CD4-positive, alpha-beta T cell (primary cell): ENCODE data around the gene PNLDC1. TPM values are rescaled to one million over a fixed set of nuclear protein-coding genes. Genes with fewer than 3 reads are reported as not detected.
A peak's percentile ranks its signal among the peaks of the same experiment; 100 is the strongest.

Experiments used
- ATAC-seq: fragments of 200-7000 bp; cut with Tn5 transposase; one replicate; pipeline ENCODE4 v1.10.0; 2022; ENCODE audit warnings: mild to moderate bottlenecking; ENCODE audit not compliant: poor library complexity
- CTCF ChIA-PET: fragments of 350-600 bp; sonication (Branson Sonifier 250); formaldehyde crosslinking; loops from one replicate; lab custom pipeline; 2021; ENCODE audit warnings: antibody characterized with exemption, inconsistent platforms; lab: Charles Lee
- POLR2A ChIA-PET: fragments of 350-600 bp; sonication (Branson Sonifier 250); formaldehyde crosslinking; loops from one replicate; lab custom pipeline; 2021; ENCODE audit warnings: antibody characterized with exemption, inconsistent platforms; lab: Charles Lee
- DNase-seq, 14 experiments: peaks; one replicate each; pipeline ENCODE4 v3.0.0-alpha.2; 2013 to 2020; ENCODE audit warnings: mixed read lengths in 2 of 14
- H3K27ac ChIP-seq, 2 donors: one replicate each; pipeline versions ENCODE4 v1.5.1 to v1.7.0; 2013; ENCODE audit warnings: low read length in 2 of 2, low read depth in 1 of 2, mild to moderate bottlenecking in 1 of 2
- H3K27me3 ChIP-seq, 2 experiments: 1 replicate in 1 of 2; 2 replicates in 1 of 2; pipeline versions ENCODE4 v1.6.1 to v1.7.0; 2013; ENCODE audit warnings: low read length in 2 of 2, control low read depth in 1 of 2, mild to moderate bottlenecking in 1 of 2, moderate library complexity in 1 of 2; ENCODE audit not compliant: insufficient read depth in 2 of 2, control insufficient read depth in 1 of 2
- H3K36me3 ChIP-seq: one replicate; pipeline ENCODE4 v1.6.1; 2013; ENCODE audit warnings: low read length, control low read depth; ENCODE audit not compliant: insufficient read depth
- H3K4me1 ChIP-seq: one replicate; pipeline ENCODE4 v1.6.1; 2013; ENCODE audit warnings: low read length, control low read depth; ENCODE audit not compliant: insufficient read depth
- H3K4me3 ChIP-seq: one replicate; pipeline ENCODE4 v1.5.1; 2013; ENCODE audit warnings: mild to moderate bottlenecking, low read length, moderate library complexity
- H3K9me3 ChIP-seq, 2 experiments: 1 replicate in 1 of 2; 2 replicates in 1 of 2; pipeline versions ENCODE4 v1.6.1 to v1.7.0; 2013; ENCODE audit warnings: low read length in 2 of 2, mild to moderate bottlenecking in 2 of 2, control low read depth in 1 of 2, moderate library complexity in 1 of 2; ENCODE audit not compliant: control insufficient read depth in 1 of 2, insufficient read depth in 1 of 2
- H3K27ac Mint-ChIP-seq: one replicate; pipeline ENCODE4 v1.8.0; 2020; ENCODE audit warnings: mixed read lengths
- H3K27me3 Mint-ChIP-seq: one replicate; pipeline ENCODE4 v1.8.0; 2021; ENCODE audit warnings: mixed read lengths
- H3K36me3 Mint-ChIP-seq: one replicate; pipeline ENCODE4 v1.8.0; 2021; ENCODE audit warnings: low read depth, mixed read lengths
- H3K4me1 Mint-ChIP-seq: one replicate; pipeline ENCODE4 v1.8.0; 2021; ENCODE audit warnings: low read depth, mixed read lengths
- H3K4me3 Mint-ChIP-seq: one replicate; pipeline ENCODE4 v1.8.0; 2020; ENCODE audit warnings: mild to moderate bottlenecking, mixed read lengths
- H3K9me3 Mint-ChIP-seq: one replicate; pipeline ENCODE4 v1.8.0; 2020; ENCODE audit warnings: mixed read lengths
- intact Hi-C, 2 experiments: fragments of 100-400 bp; cut with DNase I in 1 of 2; cut with micrococcal nuclease in 1 of 2; formaldehyde crosslinking; loops; one replicate each; pipeline versions ENCODE4 v1.15.1 to v1.9.0; 2023 to 2025; cut with DNase I, micrococcal nuclease
- total RNA-seq, 174 experiments: library from RNA in 2 of 174; stranded (reverse) in 2 of 174; gene quantifications; one replicate each; pipeline ENCODE4 v1.2.3 and lab custom pipeline; 2021 to 2026
- TF ChIP-seq, protein P1 (sequence below): fragments of 200-600 bp; IDR thresholded peaks from one replicate; pipeline ENCODE4 v1.8.0; 2022; ENCODE audit warnings: antibody characterized with exemption, mild to moderate bottlenecking

Gene PNLDC1
- total RNA-seq, 2 experiments from 2014 or later: 0.14 TPM; not detected in 1

DNA sequence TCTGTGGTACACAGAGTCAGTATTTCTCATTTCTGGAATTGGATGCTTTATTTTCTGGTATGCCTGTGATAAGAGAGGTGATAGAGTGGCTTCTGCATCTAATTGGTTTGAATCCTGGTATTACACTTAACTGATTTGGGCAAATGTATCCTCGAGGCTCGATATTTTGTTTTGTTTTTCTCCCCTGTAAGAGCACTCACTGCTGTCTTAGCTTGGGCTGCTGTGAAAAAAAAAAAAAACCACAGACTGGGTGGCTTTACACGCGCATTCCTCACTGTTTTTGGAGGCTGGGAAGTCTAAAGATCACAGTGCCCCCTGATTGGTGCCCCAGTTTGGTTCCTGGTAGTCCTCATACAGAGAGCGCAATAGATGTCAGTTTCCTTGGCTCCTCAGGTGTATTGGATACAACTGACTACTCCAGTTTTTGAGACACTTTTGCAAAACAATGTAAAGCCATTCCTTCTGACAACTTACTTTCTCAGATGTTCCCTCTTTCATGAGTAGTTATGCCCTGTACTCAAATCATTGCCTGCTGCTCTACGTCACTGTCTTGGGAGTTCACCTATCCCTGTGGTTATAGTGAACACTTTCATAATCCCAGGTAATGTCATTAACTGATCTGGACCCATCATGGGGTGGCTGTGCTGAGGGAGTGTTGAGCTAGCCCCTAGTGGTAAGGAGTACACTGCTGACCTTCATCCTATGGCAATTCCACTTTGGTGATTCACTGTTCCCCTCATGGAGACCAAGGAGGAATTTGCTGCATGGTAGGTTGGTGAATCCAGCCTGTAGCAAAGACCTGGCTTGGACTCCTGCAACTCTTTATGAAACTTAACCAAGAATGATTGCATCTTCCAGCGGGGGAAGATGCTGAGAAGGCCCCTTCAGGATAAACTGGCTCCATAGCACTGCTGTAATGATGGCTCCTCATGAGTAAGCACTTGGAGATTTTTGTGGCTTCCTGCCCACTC, 41.8 kb upstream of the PNLDC1 start:
- H3K9me3 ChIP-seq: no peaks in the 10 kb centered on the region
- POLR2A ChIA-PET: interaction anchor here (7.8 kb wide), 1 partner anchor 31 kb away, joined by 148 read pairs; the partner anchor contains the start of gene WTAP
- ATAC-seq (no peak), DNase-seq (peak in 1 of 14 experiments; percentile 18)
- CTCF ChIA-PET: interaction anchor here (0.6 kb wide), 1 partner anchor 218 kb away, joined by 3 read pairs; no protein-coding TSS in a partner anchor
- Mint-ChIP-seq H3K27ac (peak overlapping the region; percentile 61), H3K4me1 (peaks cover 40% of the 10 kb centered on the region), H3K9me3 (no peaks in the 10 kb centered on the region), H3K27me3 (no peaks in the 10 kb centered on the region), H3K36me3 (peaks cover 79% of the 10 kb centered on the region), H3K4me3 (peak overlapping the region; percentile 55)
- peaks cover 20% of the 10 kb centered on the region for H3K4me1 ChIP-seq
- H3K27me3 ChIP-seq: no peaks in the 10 kb centered on the region
- peaks cover 52% of the 10 kb centered on the region for H3K36me3 ChIP-seq
- TF ChIP-seq, protein P1, sequence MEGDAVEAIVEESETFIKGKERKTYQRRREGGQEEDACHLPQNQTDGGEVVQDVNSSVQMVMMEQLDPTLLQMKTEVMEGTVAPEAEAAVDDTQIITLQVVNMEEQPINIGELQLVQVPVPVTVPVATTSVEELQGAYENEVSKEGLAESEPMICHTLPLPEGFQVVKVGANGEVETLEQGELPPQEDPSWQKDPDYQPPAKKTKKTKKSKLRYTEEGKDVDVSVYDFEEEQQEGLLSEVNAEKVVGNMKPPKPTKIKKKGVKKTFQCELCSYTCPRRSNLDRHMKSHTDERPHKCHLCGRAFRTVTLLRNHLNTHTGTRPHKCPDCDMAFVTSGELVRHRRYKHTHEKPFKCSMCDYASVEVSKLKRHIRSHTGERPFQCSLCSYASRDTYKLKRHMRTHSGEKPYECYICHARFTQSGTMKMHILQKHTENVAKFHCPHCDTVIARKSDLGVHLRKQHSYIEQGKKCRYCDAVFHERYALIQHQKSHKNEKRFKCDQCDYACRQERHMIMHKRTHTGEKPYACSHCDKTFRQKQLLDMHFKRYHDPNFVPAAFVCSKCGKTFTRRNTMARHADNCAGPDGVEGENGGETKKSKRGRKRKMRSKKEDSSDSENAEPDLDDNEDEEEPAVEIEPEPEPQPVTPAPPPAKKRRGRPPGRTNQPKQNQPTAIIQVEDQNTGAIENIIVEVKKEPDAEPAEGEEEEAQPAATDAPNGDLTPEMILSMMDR: no peak
- no peak overlapping the region for H3K4me3 ChIP-seq
- intact Hi-C loops: no loop called here
- peak overlapping the region; percentile 7 to 30 for H3K27ac ChIP-seq

DNA sequence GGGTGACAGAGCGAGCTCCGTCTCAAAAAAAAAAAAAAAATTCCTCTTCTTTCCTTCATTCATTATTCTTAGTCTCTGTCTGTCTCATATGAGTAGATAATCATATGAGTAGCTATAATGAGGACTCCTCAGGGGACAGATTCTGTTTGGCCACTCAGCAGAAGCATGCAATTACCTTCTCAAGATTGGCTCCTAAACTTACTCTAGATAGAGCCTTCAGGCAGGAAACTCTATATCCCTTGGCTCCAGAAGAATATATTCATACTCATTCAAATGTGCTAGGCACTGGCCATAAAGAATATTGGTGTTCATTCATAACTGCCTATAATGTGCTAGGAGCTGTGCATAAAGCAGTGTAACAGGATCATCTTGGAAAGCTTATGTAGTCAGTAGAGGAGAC, 40.4 kb upstream of the PNLDC1 start:
- DNase-seq (no peak), ATAC-seq (no peak)
- Mint-ChIP-seq H3K36me3 (peaks cover 68% of the 10 kb centered on the region), H3K4me1 (peaks cover 40% of the 10 kb centered on the region), H3K4me3 (peak overlapping the region; percentile 85), H3K27me3 (no peaks in the 10 kb centered on the region), H3K27ac (peak overlapping the region; percentile 97), H3K9me3 (no peaks in the 10 kb centered on the region)
- H3K9me3 ChIP-seq: no peaks in the 10 kb centered on the region
- ChIA-PET CTCF (interaction anchor here (0.5 to 0.7 kb wide), 2 partner anchors 221 to 1392 kb away, joined by 3 read pairs; no protein-coding TSS in a partner anchor), POLR2A (interaction anchor here (1.5 to 7.8 kb wide), 4 partner anchors 8 to 67 kb away, joined by 5 to 148 read pairs (median 62); partner anchors contain the start of genes MRPL18, SOD2, TCP1 and WTAP)
- no peak overlapping the region for H3K27ac ChIP-seq
- H3K27me3 ChIP-seq: no peaks in the 10 kb centered on the region
- intact Hi-C loops: loop anchor here in 1 of 2 experiments (2.0 kb wide), 1 partner anchor 69 kb away; no protein-coding TSS in a partner anchor
- H3K4me3 ChIP-seq: no peak overlapping the region
- H3K4me1 ChIP-seq: peaks cover 21% of the 10 kb centered on the region
- TF ChIP-seq, protein P1: no peak
- peaks cover 47% of the 10 kb centered on the region for H3K36me3 ChIP-seq

DNA sequence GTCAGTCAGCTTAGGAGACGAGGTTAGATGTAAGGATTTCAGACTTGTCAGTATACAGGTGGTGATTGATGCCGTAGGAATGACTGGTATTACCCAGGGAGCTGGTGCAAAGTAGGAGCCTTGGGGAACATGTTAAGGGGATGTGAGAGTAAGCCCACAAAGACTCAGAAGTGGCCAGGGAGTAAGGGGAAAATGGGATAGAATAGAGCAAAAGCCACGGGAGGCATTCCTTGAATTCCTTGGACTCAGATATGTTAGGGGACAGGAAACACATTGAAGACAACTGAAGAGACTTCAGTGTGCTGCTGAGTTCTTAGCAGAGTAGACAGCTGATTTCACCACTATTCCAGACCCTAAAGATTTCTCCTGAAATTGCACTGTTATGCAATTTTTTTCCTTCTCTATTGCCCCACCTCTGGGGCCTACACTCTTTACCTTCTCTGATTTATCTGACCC, 39.4 kb upstream of the PNLDC1 start:
- Histone ChIP-seq H3K36me3 (peaks cover 39% of the 10 kb centered on the region), H3K4me3 (no peak overlapping the region), H3K9me3 (no peaks in the 10 kb centered on the region), H3K27ac (peak overlapping the region; percentile 33 to 94), H3K4me1 (peaks cover 21% of the 10 kb centered on the region), H3K27me3 (no peaks in the 10 kb centered on the region)
- ChIA-PET POLR2A (interaction anchor here (1.5 to 7.8 kb wide), 6 partner anchors 9 to 68 kb away, joined by 5 to 148 read pairs (median 23); partner anchors contain the start of genes MRPL18, SOD2, TCP1 and WTAP), CTCF (no interaction called here)
- Mint-ChIP-seq H3K27ac (peak overlapping the region; percentile 97), H3K4me3 (peak overlapping the region; percentile 98), H3K36me3 (peaks cover 64% of the 10 kb centered on the region), H3K9me3 (no peaks in the 10 kb centered on the region), H3K4me1 (peaks cover 34% of the 10 kb centered on the region), H3K27me3 (no peaks in the 10 kb centered on the region)
- TF ChIP-seq, protein P1: no peak
- DNase-seq (peak in 2 of 14 experiments; percentile 12 to 13), ATAC-seq (no peak)
- intact Hi-C loops: loop anchor here (1.0 to 2.0 kb wide), 2 partner anchors 33 to 70 kb away; partner anchors contain the start of gene WTAP (in 1 of the 2)
